ENCODE results near the gene GSTO2. TPM values are rescaled to one million over a fixed set of nuclear protein-coding genes. Genes with fewer than 3 reads are reported as not detected.

GSTO2 gene
- total and polyA plus RNA-seq, 2 of the 13 experiments (the other 11 are each of a cell fraction or from before 2014, with no cell fraction given): 2.1 to 7.9 TPM

GRCh38 chr10:104337985-104338735, 69.2 kb downstream of the GSTO2 start, which contains the start of gene ITPRIP (continued):
- TF ChIP-seq RERE (CRISPR knock-in tag; IDR thresholded peaks at IDR 0.05; ENCODE audit: low read depth) (no peak), KLF15 (CRISPR knock-in tag; IDR thresholded peaks at IDR 0.05; ENCODE audit: borderline replicate concordance) (0 out of 2 replicates have a peak, but pooled peaks have one; percentile 26), PRDM15 (CRISPR knock-in tag; IDR thresholded peaks at IDR 0.05) (no peak), AKAP8 (CRISPR knock-in tag; IDR thresholded peaks at IDR 0.05) (0 out of 2 replicates have a peak, but pooled peaks have one; percentile 61), MLLT10 (CRISPR knock-in tag; IDR thresholded peaks at IDR 0.05) (no peak), ZSCAN25 (CRISPR knock-in tag; IDR thresholded peaks at IDR 0.05) (0 out of 2 replicates have a peak, but pooled peaks have one; percentile 59), ZBTB4 (CRISPR knock-in tag; IDR thresholded peaks at IDR 0.05; ENCODE audit: borderline replicate concordance) (0 out of 2 replicates have a peak, but pooled peaks have one; percentile 30), PHF8 (CRISPR knock-in tag; IDR thresholded peaks at IDR 0.05) (peak; percentile 71), ZNF747 (CRISPR knock-in tag; IDR thresholded peaks at IDR 0.05; ENCODE audit: borderline replicate concordance) (peak; percentile 79; the same call in 1 of the 2 replicates), ARNTL (CRISPR knock-in tag; IDR thresholded peaks at IDR 0.05) (peak; percentile 44; the same call in 1 of the 2 replicates), ZNF556 (CRISPR knock-in tag; IDR thresholded peaks at IDR 0.05; ENCODE audit: borderline replicate concordance) (0 out of 2 replicates have a peak, but pooled peaks have one; percentile 22), ZNF292 (CRISPR knock-in tag; IDR thresholded peaks at IDR 0.05; ENCODE audit: borderline replicate concordance, low read depth) (no peak), EHMT2 (IDR thresholded peaks at IDR 0.05; ENCODE audit: borderline replicate concordance, low read depth, low read length) (no peak), ZEB1 (IDR thresholded peaks at IDR 0.05; ENCODE audit: insufficient replicate concordance, low read depth) (peak; percentile 7), ZNF274 (CRISPR knock-in tag; IDR thresholded peaks at IDR 0.05) (peak; percentile 22; the same call in 1 of the 2 replicates)

Data from HepG2 (cell line).